Measurements from ENCODE around the gene C2orf66.

Gene C2orf66

GRCh38 chr2:196808083-196808665, 981 bp downstream of the C2orf66 start:
- no peak overlapping the region for H3K4me3 ChIP-seq (ENCODE audit: low read length)
- no peak for DNase-seq (ENCODE audit: low read depth)
- no peak for TF ChIP-seq CTCF (conservative IDR thresholded peaks at IDR 0.05; ENCODE audit: low read length)

- TF ChIP-seq CTCF (conservative IDR thresholded peaks at IDR 0.05; ENCODE audit: low read length) = no peak
- DNase-seq (ENCODE audit: low read depth) = peak; percentile 23
- H3K4me3 ChIP-seq (ENCODE audit: low read length) = no peak overlapping the region
These were observed 4.8 kb downstream of the C2orf66 start for GRCh38 chr2:196804381-196804780.

- H3K4me3 ChIP-seq (ENCODE audit: low read length) = no peak overlapping the region
- TF ChIP-seq CTCF (conservative IDR thresholded peaks at IDR 0.05; ENCODE audit: low read length) = no peak
- no peak for DNase-seq (ENCODE audit: low read depth)
These were observed 6.8 kb downstream of the C2orf66 start for GRCh38 chr2:196802401-196802800.

- DNase-seq (ENCODE audit: low read depth) = peak; percentile 15
- no peak for TF ChIP-seq CTCF (conservative IDR thresholded peaks at IDR 0.05; ENCODE audit: low read length)
- H3K4me3 ChIP-seq (ENCODE audit: low read length) = no peak overlapping the region
These were observed 7.4 kb downstream of the C2orf66 start for GRCh38 chr2:196801674-196802261.

- no peak for DNase-seq (ENCODE audit: low read depth)
- H3K4me3 ChIP-seq (ENCODE audit: low read length) = peak overlapping the region; percentile 92
- no peak for TF ChIP-seq CTCF (conservative IDR thresholded peaks at IDR 0.05; ENCODE audit: low read length)
These were observed 10.2 kb downstream of the C2orf66 start for GRCh38 chr2:196798980-196799379.

GRCh38 chr2:196792865-196793264, 16.3 kb downstream of the C2orf66 start:
- TF ChIP-seq CTCF (conservative IDR thresholded peaks at IDR 0.05; ENCODE audit: low read length) = no peak
- H3K4me3 ChIP-seq (ENCODE audit: low read length) = no peak overlapping the region

GRCh38 chr2:196783431-196784094, 25.6 kb downstream of the C2orf66 start:
- no peak for TF ChIP-seq CTCF (conservative IDR thresholded peaks at IDR 0.05; ENCODE audit: low read length)
- DNase-seq (ENCODE audit: low read depth) = peak; percentile 49
- no peak overlapping the region for H3K4me3 ChIP-seq (ENCODE audit: low read length)

More at GRCh38 chr2:196792865-196793264, 16.3 kb downstream of the C2orf66 start:
- DNase-seq (ENCODE audit: low read depth) = no peak

Data from AG10803 (cell line).